ENCODE data around the gene COA8.
A peak's percentile ranks its signal among the peaks of the same experiment; 100 is the strongest.
"Not testable (repeated sequence)": the region's sequence is repeated elsewhere in the genome, so short reads cannot be mapped to it uniquely, and the experiment has no call there.

COA8 gene

GRCh38 chr14:103597623-103598377 is 35.0 kb downstream of the COA8 start:
- TF ChIP-seq, protein P1, sequence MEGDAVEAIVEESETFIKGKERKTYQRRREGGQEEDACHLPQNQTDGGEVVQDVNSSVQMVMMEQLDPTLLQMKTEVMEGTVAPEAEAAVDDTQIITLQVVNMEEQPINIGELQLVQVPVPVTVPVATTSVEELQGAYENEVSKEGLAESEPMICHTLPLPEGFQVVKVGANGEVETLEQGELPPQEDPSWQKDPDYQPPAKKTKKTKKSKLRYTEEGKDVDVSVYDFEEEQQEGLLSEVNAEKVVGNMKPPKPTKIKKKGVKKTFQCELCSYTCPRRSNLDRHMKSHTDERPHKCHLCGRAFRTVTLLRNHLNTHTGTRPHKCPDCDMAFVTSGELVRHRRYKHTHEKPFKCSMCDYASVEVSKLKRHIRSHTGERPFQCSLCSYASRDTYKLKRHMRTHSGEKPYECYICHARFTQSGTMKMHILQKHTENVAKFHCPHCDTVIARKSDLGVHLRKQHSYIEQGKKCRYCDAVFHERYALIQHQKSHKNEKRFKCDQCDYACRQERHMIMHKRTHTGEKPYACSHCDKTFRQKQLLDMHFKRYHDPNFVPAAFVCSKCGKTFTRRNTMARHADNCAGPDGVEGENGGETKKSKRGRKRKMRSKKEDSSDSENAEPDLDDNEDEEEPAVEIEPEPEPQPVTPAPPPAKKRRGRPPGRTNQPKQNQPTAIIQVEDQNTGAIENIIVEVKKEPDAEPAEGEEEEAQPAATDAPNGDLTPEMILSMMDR (conservative IDR thresholded peaks at IDR 0.05; ENCODE audit: control insufficient read depth, insufficient read depth, low read depth, low read length) = no peak
- peak; percentile 90 for DNase-seq (ENCODE audit: low read depth)
- H3K4me3 ChIP-seq (ENCODE audit: control insufficient read depth, low read depth, low read length) = no peak overlapping the region

- no peak for DNase-seq (ENCODE audit: low read depth)
- TF ChIP-seq, protein P1 (conservative IDR thresholded peaks at IDR 0.05; ENCODE audit: control insufficient read depth, insufficient read depth, low read depth, low read length) = no peak
- no peak overlapping the region for H3K4me3 ChIP-seq (ENCODE audit: control insufficient read depth, low read depth, low read length)
Measured at GRCh38 chr14:103600503-103600902, 37.7 kb downstream of the COA8 start.

DNA sequence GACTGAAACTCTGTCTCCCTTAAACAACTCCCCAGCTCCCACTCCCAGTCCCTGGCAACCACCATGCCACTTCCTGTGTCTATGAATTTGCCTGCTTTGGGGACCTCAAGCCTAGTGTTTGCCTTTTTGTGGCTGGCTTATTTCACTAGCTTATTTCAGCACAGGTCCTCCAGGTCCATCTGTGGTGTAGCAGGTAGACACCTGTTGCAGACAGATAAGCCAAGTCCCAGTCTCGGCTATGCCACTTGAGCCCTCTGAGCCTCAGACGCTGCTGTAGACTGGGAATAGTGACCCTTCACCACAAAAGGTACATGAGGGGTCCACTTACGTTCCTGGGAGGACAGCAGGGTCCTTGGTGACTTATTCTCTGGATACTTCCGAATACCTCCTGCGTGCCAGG is 41.9 kb downstream of the COA8 start:
- TF ChIP-seq, protein P1 (conservative IDR thresholded peaks at IDR 0.05; ENCODE audit: control insufficient read depth, insufficient read depth, low read depth, low read length) = no peak
- DNase-seq (ENCODE audit: low read depth) = no peak

GRCh38 chr14:103606963-103607668 is 44.4 kb downstream of the COA8 start:
- H3K4me3 ChIP-seq (ENCODE audit: control insufficient read depth, low read depth, low read length) = peak overlapping the region; percentile 3
- TF ChIP-seq, protein P1 (conservative IDR thresholded peaks at IDR 0.05; ENCODE audit: control insufficient read depth, insufficient read depth, low read depth, low read length) = peak; percentile 35
- peak; percentile 93 for DNase-seq (ENCODE audit: low read depth)

More for the DNA sequence above, 41.9 kb downstream of the COA8 start:
- H3K4me3 ChIP-seq (ENCODE audit: control insufficient read depth, low read depth, low read length) = no peak overlapping the region

- H3K4me3 ChIP-seq (ENCODE audit: control insufficient read depth, low read depth, low read length) = no peak overlapping the region
- TF ChIP-seq, protein P1 (conservative IDR thresholded peaks at IDR 0.05; ENCODE audit: control insufficient read depth, insufficient read depth, low read depth, low read length) = no peak
- DNase-seq (ENCODE audit: low read depth) = no peak
Measured at GRCh38 chr14:103607822-103608221, 45.1 kb downstream of the COA8 start.

DNA sequence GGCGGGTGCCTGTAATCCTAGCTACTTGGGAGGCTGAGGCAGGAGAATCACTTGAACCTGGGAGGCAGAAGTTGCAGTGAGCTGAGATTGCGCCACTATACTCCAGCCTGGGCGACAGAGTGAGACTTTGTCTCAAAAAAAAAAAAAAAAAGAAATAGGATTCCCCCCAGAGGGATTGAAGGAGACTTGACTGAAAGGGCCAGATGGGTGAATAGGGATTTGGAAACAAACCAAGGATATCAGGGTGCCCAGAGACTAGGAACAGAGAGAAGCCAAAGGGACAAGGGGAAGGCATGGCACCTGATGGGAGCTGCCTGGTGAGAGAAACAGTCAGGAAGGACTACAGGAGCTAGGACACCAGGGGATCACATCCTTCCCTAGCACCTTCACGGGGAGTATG is 46.3 kb downstream of the COA8 start:
- DNase-seq (ENCODE audit: low read depth); H3K4me3 ChIP-seq (ENCODE audit: control insufficient read depth, low read depth, low read length): not testable (repeated sequence)

DNA sequence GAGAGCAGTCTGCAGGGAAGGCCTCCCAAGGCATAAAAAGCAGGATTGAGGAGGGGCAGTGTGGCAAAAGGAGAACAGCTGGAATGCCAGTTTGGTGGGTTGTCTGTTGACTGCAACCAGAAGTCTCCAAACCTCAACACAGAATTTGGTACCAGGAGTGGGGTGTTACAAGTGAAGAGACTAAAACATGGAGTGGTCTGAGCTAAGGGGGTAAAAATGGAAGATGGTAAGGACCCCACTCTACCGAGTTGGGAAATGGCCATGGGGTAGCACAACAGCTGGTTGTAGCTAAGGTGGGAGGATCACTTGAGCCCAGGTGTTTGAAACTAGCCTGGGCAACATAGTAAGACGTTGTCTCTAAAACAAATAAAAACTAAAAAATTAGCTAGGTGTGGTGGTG is 48.5 kb downstream of the COA8 start:
- no peak for DNase-seq (ENCODE audit: low read depth)
- H3K4me3 ChIP-seq (ENCODE audit: control insufficient read depth, low read depth, low read length) = no peak overlapping the region
- TF ChIP-seq, protein P1 (conservative IDR thresholded peaks at IDR 0.05; ENCODE audit: control insufficient read depth, insufficient read depth, low read depth, low read length) = no peak
